NT2/D1 (cell line): ENCODE measurements around the gene RC3H1.
"Not testable (repeated sequence)": the region's sequence is repeated elsewhere in the genome, so short reads cannot be mapped to it uniquely, and the experiment has no call there.

ENCODE experiments used
- DNase-seq: peaks from one replicate; pipeline ENCODE4 v3.0.0-alpha.2; 2011; ENCODE audit warnings: low read depth, low spot score
- H3K27me3 ChIP-seq: 2 replicates; pipeline ENCODE4 v1.6.0; 2011; ENCODE audit warnings: mild to moderate bottlenecking; ENCODE audit not compliant: insufficient read length, insufficient read depth
- H3K36me3 ChIP-seq: 2 replicates; pipeline ENCODE4 v1.6.1; 2011; ENCODE audit warnings: mild to moderate bottlenecking, low read length, mixed read lengths; ENCODE audit not compliant: insufficient read depth, insufficient read length
- H3K4me1 ChIP-seq: 2 replicates; pipeline ENCODE4 v1.5.1; 2011; ENCODE audit not compliant: insufficient read depth, insufficient read length
- H3K4me3 ChIP-seq: 2 replicates; pipeline ENCODE4 v1.5.1; 2011; ENCODE audit warnings: low read depth; ENCODE audit not compliant: insufficient read length
- H3K9ac ChIP-seq: 2 replicates; pipeline ENCODE4 v1.6.0; 2011; ENCODE audit warnings: low read depth; ENCODE audit not compliant: insufficient read length
- H3K9me3 ChIP-seq: 2 replicates; pipeline ENCODE4 v1.5.1; 2011; ENCODE audit warnings: mild to moderate bottlenecking, low read length; ENCODE audit not compliant: insufficient read depth
- SUZ12 ChIP-seq: IDR thresholded peaks from 2 replicates; pipeline ENCODE4 v1.6.1; 2011; ENCODE audit not compliant: insufficient read length, insufficient read depth; ENCODE audit errors: extremely low read depth
- YY1 ChIP-seq: IDR thresholded peaks from 2 replicates; pipeline ENCODE4 v1.6.1; 2011; ENCODE audit not compliant: insufficient read length, insufficient read depth
- ZNF274 ChIP-seq: IDR thresholded peaks from 2 replicates; pipeline ENCODE4 v1.6.1; 2011; ENCODE audit warnings: mild to moderate bottlenecking, low read depth, low read length

The RC3H1 gene

DNA sequence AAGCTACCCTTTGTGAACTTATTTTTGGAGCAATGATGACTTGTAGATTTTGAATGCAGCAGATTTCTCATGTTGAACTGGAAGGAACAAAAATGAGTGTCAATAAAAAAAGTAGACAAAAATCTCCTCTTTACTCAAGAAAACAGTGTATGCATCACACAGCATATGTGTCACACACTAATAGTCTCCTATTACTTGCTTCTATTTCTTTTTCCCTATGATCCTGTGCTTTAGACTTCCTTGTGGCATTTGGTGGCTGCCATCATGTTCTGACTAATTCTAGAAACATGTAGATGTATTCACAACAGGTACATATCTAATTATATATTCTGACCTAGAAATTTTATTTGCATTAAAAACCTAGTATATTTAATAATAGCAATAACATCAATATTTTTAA lies 14.3 kb downstream of the RC3H1 start:
- no peaks in the 10 kb centered on the region for H3K27me3 ChIP-seq
- no peak overlapping the region for H3K9ac ChIP-seq
- peaks cover 27% of the 10 kb centered on the region for H3K36me3 ChIP-seq
- H3K9me3 ChIP-seq, result no peaks in the 10 kb centered on the region
- TF ChIP-seq SUZ12, result no peak
- TF ChIP-seq YY1, result no peak
- TF ChIP-seq ZNF274, result no peak
- H3K4me3 ChIP-seq, result no peak overlapping the region
- H3K4me1 ChIP-seq, result no peaks in the 10 kb centered on the region
- DNase-seq, result no peak

DNA sequence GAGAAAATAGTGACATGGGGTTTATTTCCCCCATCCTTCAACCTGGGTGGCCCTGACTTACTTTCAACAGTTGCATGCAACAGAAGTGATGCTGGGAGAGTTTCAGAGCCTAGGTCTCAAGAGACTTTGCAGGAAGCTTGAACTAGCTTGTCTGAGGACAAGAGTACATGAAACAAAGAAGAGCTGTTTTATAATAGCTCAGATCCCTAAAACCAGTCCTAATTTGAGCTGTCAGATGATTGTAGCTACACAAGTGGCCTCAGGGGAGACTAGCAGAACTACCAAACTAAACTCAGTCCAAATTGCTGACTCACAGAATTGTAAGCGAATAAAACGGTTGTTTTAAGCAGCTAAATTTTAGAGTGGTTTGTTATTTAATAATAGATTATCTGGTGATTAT lies 17.1 kb downstream of the RC3H1 start:
- Histone ChIP-seq H3K36me3 (peaks cover 23% of the 10 kb centered on the region), H3K9me3 (no peaks in the 10 kb centered on the region), H3K9ac (no peak overlapping the region), H3K4me1 (peaks cover 5% of the 10 kb centered on the region), H3K27me3 (no peaks in the 10 kb centered on the region), H3K4me3 (no peak overlapping the region)
- no peak for DNase-seq
- TF ChIP-seq YY1, result no peak
- no peak for TF ChIP-seq SUZ12
- TF ChIP-seq ZNF274, result no peak

DNA sequence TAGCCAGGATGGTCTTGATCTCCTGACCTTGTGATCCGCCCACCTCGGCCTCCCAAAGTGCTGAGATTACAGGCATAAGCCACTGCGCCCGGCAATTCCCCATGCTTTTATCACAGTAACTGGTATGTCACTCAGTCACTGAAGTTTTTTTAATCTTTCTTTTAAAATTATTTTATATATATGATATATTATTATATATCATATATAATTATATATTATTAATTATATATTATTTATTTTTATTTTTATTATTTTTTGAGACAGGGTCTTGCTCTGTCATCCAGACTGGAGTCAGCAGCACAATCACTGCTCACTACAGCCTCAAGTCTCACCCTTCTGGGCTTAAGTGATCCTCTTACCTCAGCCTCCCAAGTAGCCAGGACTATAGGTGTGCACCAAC lies 18.3 kb downstream of the RC3H1 start:
- no peak for DNase-seq
- Histone ChIP-seq H3K36me3 (peaks cover 19% of the 10 kb centered on the region), H3K4me3 (no peak overlapping the region), H3K9ac (no peak overlapping the region), H3K27me3 (no peaks in the 10 kb centered on the region), H3K4me1 (peaks cover 5% of the 10 kb centered on the region), H3K9me3 (no peaks in the 10 kb centered on the region)
- TF ChIP-seq SUZ12 (no peak), YY1 (no peak), ZNF274 (no peak)

DNA sequence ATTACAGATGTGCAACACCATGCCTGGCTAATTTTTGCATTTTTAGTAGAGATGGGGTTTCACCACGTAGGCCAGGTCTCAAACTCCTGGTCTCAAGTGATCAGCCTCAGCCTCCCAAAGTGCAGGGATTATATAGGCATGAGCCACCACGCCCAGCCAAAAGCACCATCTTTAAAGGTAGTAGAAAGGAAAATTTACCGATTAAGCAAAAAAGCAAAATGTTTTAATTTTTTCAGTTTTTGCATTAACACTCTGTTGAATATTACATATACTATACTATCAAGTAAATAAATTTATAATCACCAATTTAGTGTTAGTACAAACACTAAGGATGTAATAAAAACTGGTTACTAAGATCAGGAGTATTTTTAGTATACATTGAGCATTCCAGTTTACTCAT lies 20.6 kb downstream of the RC3H1 start:
- peaks cover 5% of the 10 kb centered on the region for H3K4me1 ChIP-seq
- no peaks in the 10 kb centered on the region for H3K9me3 ChIP-seq
- H3K27me3 ChIP-seq, result no peaks in the 10 kb centered on the region
- no peak for DNase-seq
- H3K9ac ChIP-seq, result no peak overlapping the region
- peaks cover 19% of the 10 kb centered on the region for H3K36me3 ChIP-seq
- no peak for TF ChIP-seq YY1
- TF ChIP-seq SUZ12, result no peak
- no peak for TF ChIP-seq ZNF274
- H3K4me3 ChIP-seq, result no peak overlapping the region

DNA sequence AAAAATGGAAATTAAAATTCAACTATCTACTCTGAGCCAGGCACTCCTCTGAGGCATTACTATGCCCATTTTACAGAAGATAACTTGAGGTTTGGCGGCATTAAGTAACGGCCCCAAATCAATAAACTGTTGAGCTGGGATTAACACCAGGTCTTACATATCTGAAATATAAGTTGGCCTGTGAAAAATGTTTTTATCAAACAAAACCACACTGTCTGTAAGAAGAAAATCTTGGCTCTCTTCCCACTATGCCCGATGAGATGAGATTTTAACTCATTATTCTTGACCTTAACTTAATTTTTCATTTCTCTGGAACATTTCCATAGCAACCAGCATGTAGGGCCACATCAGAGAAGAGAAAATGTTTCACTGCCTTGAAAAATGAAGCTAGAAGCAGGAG lies 21.8 kb downstream of the RC3H1 start:
- H3K4me3 ChIP-seq, result no peak overlapping the region
- H3K27me3 ChIP-seq, result no peaks in the 10 kb centered on the region
- DNase-seq, result no peak
- no peak overlapping the region for H3K9ac ChIP-seq
- peaks cover 5% of the 10 kb centered on the region for H3K4me1 ChIP-seq
- no peaks in the 10 kb centered on the region for H3K9me3 ChIP-seq
- TF ChIP-seq YY1 (no peak), SUZ12 (no peak), ZNF274 (no peak)
- peaks cover 23% of the 10 kb centered on the region for H3K36me3 ChIP-seq

DNA sequence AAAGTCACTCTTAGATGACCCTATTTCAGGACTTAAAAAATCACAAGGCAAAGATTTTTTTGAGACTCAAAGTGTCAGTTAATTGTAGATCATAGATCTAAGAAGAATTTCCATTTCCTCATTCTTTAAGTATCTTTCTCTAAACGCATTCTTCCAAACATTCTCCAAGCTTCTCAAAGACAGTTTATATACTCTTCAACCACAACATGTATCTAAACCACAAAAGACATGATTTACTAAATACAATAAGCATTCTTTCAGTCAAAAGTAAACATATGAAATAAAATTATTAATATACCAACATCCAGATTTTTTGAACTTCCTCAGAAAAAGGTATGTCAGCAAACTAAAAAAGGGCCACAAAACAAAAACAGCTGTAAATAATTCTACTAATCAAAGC lies 24.4 kb downstream of the RC3H1 start:
- H3K27me3 ChIP-seq, result no peaks in the 10 kb centered on the region
- no peak overlapping the region for H3K9ac ChIP-seq
- peaks cover 23% of the 10 kb centered on the region for H3K36me3 ChIP-seq
- DNase-seq, result no peak
- TF ChIP-seq SUZ12 (no peak), YY1 (no peak), ZNF274 (no peak)
- peaks cover 5% of the 10 kb centered on the region for H3K4me1 ChIP-seq
- no peaks in the 10 kb centered on the region for H3K9me3 ChIP-seq
- no peak overlapping the region for H3K4me3 ChIP-seq

DNA sequence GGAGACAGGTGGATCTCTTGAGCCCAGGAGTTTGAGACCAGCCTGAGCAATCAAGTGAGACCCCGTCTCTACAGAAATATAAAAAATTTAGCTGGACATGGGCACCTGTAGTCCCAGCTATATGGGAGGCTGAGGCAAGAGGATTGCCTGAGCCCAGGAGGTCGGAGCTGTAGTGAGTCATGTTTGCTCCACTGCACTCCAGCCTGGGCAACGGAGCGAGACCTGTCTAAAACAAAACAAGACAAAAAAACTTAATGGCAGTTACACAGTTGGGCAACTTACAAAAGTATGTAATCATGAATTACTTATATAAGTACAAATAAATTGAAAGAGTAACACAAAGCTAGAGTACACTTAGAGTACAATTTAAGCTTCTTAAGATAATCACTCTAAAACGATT lies 25.2 kb downstream of the RC3H1 start:
- no peak for DNase-seq
- no peaks in the 10 kb centered on the region for H3K27me3 ChIP-seq
- H3K9ac ChIP-seq, result no peak overlapping the region
- H3K4me1 ChIP-seq, result peaks cover 5% of the 10 kb centered on the region
- H3K36me3 ChIP-seq, result peaks cover 30% of the 10 kb centered on the region
- TF ChIP-seq YY1 (no peak), SUZ12 (no peak)
- no peaks in the 10 kb centered on the region for H3K9me3 ChIP-seq
- no peak overlapping the region for H3K4me3 ChIP-seq

DNA sequence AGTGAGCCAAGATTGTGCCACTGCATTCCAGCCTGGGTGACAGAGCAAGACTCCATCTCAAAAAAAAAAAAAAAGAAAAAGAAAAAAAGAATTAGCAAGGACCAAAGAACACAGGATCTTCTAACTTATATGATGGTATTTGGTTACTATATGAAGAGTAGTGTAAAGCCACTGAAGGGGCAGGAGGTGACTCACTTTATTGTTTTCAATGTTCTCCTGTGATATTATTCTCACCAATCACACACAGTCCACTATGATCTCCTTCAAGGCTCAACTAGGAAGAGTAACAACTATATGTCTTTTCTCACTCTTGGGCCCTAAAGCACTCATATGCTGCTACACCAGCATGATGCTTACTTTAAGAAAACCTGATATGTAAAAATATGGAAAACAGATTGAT lies 26.7 kb downstream of the RC3H1 start:
- no peaks in the 10 kb centered on the region for H3K4me1 ChIP-seq
- H3K4me3 ChIP-seq, result no peak overlapping the region
- H3K9me3 ChIP-seq, result no peaks in the 10 kb centered on the region
- DNase-seq, result no peak
- no peaks in the 10 kb centered on the region for H3K27me3 ChIP-seq
- peaks cover 43% of the 10 kb centered on the region for H3K36me3 ChIP-seq
- TF ChIP-seq YY1, result no peak
- no peak for TF ChIP-seq ZNF274
- no peak for TF ChIP-seq SUZ12
- no peak overlapping the region for H3K9ac ChIP-seq

DNA sequence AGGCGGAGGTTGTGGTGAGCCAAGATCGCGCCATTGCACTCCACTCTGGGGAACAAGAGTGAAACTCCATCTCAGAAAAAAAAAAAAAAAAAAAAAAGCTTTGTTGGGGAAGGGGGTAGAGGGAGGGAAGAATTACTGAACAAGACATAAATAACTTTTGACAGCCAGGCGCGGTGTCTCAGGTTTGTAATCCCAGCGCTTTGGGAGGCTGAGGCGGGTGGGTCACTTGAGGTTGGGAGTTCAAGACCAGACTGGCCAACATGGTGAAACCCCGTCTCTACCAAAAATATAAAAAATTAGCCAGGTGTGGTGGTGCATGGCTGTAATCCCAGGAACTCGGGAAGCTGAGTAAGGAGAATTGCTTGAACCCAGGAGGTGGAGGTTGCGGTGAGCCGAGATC lies 28.2 kb downstream of the RC3H1 start:
- not testable (repeated sequence) for H3K9ac ChIP-seq, DNase-seq, H3K27me3 ChIP-seq, H3K9me3 ChIP-seq, H3K4me1 ChIP-seq, H3K4me3 ChIP-seq
- peaks cover 50% of the 10 kb centered on the region for H3K36me3 ChIP-seq
